Measurements from ENCODE around the gene VCL.
"Not testable (repeated sequence)": the region's sequence is repeated elsewhere in the genome, so short reads cannot be mapped to it uniquely, and the experiment has no call there.

The VCL gene

GRCh38 chr10:74011017-74011416, 13.1 kb downstream of the VCL start:
- no peak for FAIRE-seq

- no peak for FAIRE-seq
Observed at GRCh38 chr10:74011770-74012169, 13.9 kb downstream of the VCL start.

- no peak for FAIRE-seq
Observed at GRCh38 chr10:74012480-74012879, 14.6 kb downstream of the VCL start.

GRCh38 chr10:74013004-74013403, 15.1 kb downstream of the VCL start:
- FAIRE-seq, result no peak

GRCh38 chr10:74014574-74014973, 16.7 kb downstream of the VCL start:
- not testable (repeated sequence) for FAIRE-seq

- no peak for FAIRE-seq
Observed at GRCh38 chr10:74018241-74018640, 20.3 kb downstream of the VCL start.

GRCh38 chr10:74021248-74022055, 23.5 kb downstream of the VCL start:
- FAIRE-seq, result no peak

- no peak for FAIRE-seq
Observed at GRCh38 chr10:74022926-74023629, 25.2 kb downstream of the VCL start.

GRCh38 chr10:74024600-74024999, 26.7 kb downstream of the VCL start:
- FAIRE-seq, result no peak

GRCh38 chr10:74025380-74025978, 27.6 kb downstream of the VCL start:
- no peak for FAIRE-seq

- FAIRE-seq, result no peak
Observed at GRCh38 chr10:74026428-74027015, 28.6 kb downstream of the VCL start.

- FAIRE-seq, result no peak
Observed at GRCh38 chr10:74027702-74028101, 29.8 kb downstream of the VCL start.

GRCh38 chr10:74029943-74030342, 32.0 kb downstream of the VCL start:
- no peak for FAIRE-seq

GRCh38 chr10:74032208-74032607, 34.3 kb downstream of the VCL start:
- not testable (repeated sequence) for FAIRE-seq

- no peak for FAIRE-seq
Observed at GRCh38 chr10:74032900-74033655, 35.2 kb downstream of the VCL start.

GRCh38 chr10:74033702-74034101, 35.8 kb downstream of the VCL start:
- no peak for FAIRE-seq

- no peak for FAIRE-seq
Observed at GRCh38 chr10:74034301-74034700, 36.4 kb downstream of the VCL start.

GRCh38 chr10:74035303-74035702, 37.4 kb downstream of the VCL start:
- peak; percentile 6 for FAIRE-seq

- no peak for FAIRE-seq
Observed at GRCh38 chr10:74036474-74036873, 38.6 kb downstream of the VCL start.

GRCh38 chr10:74039561-74040145, 41.7 kb downstream of the VCL start:
- no peak for FAIRE-seq

- FAIRE-seq, result no peak
Observed at GRCh38 chr10:74040200-74041126, 42.5 kb downstream of the VCL start.
